Measurements from ENCODE around the gene TES.

Gene TES

DNA sequence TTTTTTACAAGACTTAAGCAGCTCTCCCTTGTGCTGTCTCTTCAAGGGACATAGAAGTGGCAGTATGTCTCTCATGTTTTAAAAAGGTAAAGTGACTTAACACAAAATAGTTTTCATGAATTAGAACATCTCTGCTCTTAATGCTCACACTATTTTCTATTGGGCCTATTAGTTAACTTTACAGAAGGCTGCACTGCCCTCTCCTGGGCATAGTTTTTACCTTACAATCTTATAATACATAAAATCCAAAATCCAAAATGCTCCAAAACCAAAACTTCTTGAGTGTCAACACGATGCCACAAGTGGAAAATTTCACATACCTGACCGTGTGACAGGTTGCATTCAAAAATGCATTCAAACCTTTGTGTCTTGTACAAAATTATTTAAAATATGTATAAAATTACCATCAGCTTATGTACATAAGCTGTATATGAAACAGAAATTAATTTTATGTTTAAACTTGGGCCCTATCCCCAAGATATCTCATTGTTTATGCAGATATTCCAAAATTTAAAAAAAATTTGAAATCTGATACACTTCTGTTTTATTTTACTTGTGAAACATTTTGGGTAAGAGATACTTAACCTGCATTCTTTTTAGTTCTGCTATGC is 25.8 kb downstream of the TES start:
- Histone ChIP-seq H4K20me1 (ENCODE audit: insufficient read depth, low read length) (no peaks in the 10 kb centered on the region), H3K79me2 (ENCODE audit: insufficient read depth, low read length) (no peaks in the 10 kb centered on the region)

GRCh38 chr7:116239020-116239419 is 28.7 kb downstream of the TES start:
- Histone ChIP-seq H3K36me3 (ENCODE audit: insufficient read depth, low read length) (no peaks in the 10 kb centered on the region), H3K27me3 (ENCODE audit: insufficient read depth, low read length, poor library complexity) (no peaks in the 10 kb centered on the region), H3K4me3 (ENCODE audit: low read depth in 1 of 2, low read length in 2 of 2) (no peak overlapping the region), H3K4me2 (ENCODE audit: insufficient read depth, low read length) (no peak overlapping the region), H3K9me3 (ENCODE audit: insufficient read depth, low read length, severe bottlenecking) (no peaks in the 10 kb centered on the region), H3K79me2 (ENCODE audit: insufficient read depth, low read length) (no peaks in the 10 kb centered on the region), H3K4me1 (ENCODE audit: insufficient read depth, low read length) (peaks cover 19% of the 10 kb centered on the region), H3K27ac (ENCODE audit: low read length) (no peak overlapping the region), H4K20me1 (ENCODE audit: insufficient read depth, low read length) (no peaks in the 10 kb centered on the region), H2AFZ (ENCODE audit: low read depth, low read length) (no peak overlapping the region; the same call in 1 of the 2 replicates), H3K9ac (ENCODE audit: low read depth, low read length) (no peak overlapping the region)
- TF ChIP-seq, protein P1, sequence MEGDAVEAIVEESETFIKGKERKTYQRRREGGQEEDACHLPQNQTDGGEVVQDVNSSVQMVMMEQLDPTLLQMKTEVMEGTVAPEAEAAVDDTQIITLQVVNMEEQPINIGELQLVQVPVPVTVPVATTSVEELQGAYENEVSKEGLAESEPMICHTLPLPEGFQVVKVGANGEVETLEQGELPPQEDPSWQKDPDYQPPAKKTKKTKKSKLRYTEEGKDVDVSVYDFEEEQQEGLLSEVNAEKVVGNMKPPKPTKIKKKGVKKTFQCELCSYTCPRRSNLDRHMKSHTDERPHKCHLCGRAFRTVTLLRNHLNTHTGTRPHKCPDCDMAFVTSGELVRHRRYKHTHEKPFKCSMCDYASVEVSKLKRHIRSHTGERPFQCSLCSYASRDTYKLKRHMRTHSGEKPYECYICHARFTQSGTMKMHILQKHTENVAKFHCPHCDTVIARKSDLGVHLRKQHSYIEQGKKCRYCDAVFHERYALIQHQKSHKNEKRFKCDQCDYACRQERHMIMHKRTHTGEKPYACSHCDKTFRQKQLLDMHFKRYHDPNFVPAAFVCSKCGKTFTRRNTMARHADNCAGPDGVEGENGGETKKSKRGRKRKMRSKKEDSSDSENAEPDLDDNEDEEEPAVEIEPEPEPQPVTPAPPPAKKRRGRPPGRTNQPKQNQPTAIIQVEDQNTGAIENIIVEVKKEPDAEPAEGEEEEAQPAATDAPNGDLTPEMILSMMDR (IDR thresholded peaks at IDR 0.05; ENCODE audit: borderline replicate concordance, extremely low read depth, low read length, poor library complexity, severe bottlenecking): no peak
- no peak for TF ChIP-seq EZH2 (IDR thresholded peaks at IDR 0.05; ENCODE audit: borderline replicate concordance, low read depth, low read length, severe bottlenecking)
- DNase-seq: no peak
- no peak for ATAC-seq (ENCODE audit: insufficient read depth, low read depth)

More for the DNA sequence above, 25.8 kb downstream of the TES start:
- peak overlapping the region; percentile 54; the same call in 1 of the 2 replicates for H3K27ac ChIP-seq (ENCODE audit: low read length)
- TF ChIP-seq, protein P1 (IDR thresholded peaks at IDR 0.05; ENCODE audit: borderline replicate concordance, extremely low read depth, low read length, poor library complexity, severe bottlenecking): peak; percentile 70
- TF ChIP-seq EZH2 (IDR thresholded peaks at IDR 0.05; ENCODE audit: borderline replicate concordance, low read depth, low read length, severe bottlenecking): no peak
- no peaks in the 10 kb centered on the region for H3K9me3 ChIP-seq (ENCODE audit: insufficient read depth, low read length, severe bottlenecking)
- H3K27me3 ChIP-seq (ENCODE audit: insufficient read depth, low read length, poor library complexity): no peaks in the 10 kb centered on the region
- H2AFZ ChIP-seq (ENCODE audit: low read depth, low read length): peak overlapping the region; percentile 43; the same call in 1 of the 2 replicates
- H3K4me2 ChIP-seq (ENCODE audit: insufficient read depth, low read length): 0 out of 2 replicates have a peak overlapping the region, but pooled peaks have one; percentile 17
- H3K4me1 ChIP-seq (ENCODE audit: insufficient read depth, low read length): peaks cover 30% of the 10 kb centered on the region
- no peak overlapping the region for H3K4me3 ChIP-seq (ENCODE audit: low read depth in 1 of 2, low read length in 2 of 2)
- H3K9ac ChIP-seq (ENCODE audit: low read depth, low read length): no peak overlapping the region
- peak; percentile 87 for ATAC-seq (ENCODE audit: insufficient read depth, low read depth)
- DNase-seq: peak; percentile 69
- H3K36me3 ChIP-seq (ENCODE audit: insufficient read depth, low read length): no peaks in the 10 kb centered on the region

DNA sequence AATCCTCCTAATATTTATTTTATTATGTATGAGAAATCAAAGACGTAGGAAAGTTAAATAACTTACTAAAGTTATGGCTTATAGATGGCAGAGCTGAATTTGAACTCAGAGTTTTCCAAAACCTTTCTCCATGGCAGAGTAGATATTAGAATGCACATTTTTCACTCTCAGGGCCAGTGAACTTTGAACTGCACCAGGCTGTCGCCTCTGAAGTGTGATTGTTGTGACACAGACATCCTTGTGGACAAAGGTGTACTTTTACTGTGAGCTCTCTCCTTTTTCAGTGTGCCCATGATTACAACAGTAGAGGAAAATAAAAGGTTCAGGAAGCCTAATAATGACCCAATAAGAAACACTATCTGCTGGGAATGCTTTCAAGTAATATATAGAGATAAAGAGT is 29.1 kb downstream of the TES start:
- no peak overlapping the region for H3K9ac ChIP-seq (ENCODE audit: low read depth, low read length)
- H3K9me3 ChIP-seq (ENCODE audit: insufficient read depth, low read length, severe bottlenecking): peaks cover 2% of the 10 kb centered on the region
- no peak overlapping the region for H3K4me2 ChIP-seq (ENCODE audit: insufficient read depth, low read length)
- DNase-seq: no peak
- ATAC-seq (ENCODE audit: insufficient read depth, low read depth): no peak
- H3K4me1 ChIP-seq (ENCODE audit: insufficient read depth, low read length): peaks cover 18% of the 10 kb centered on the region
- H3K79me2 ChIP-seq (ENCODE audit: insufficient read depth, low read length): no peaks in the 10 kb centered on the region
- H2AFZ ChIP-seq (ENCODE audit: low read depth, low read length): no peak overlapping the region
- H3K27ac ChIP-seq (ENCODE audit: low read length): no peak overlapping the region
- no peaks in the 10 kb centered on the region for H3K27me3 ChIP-seq (ENCODE audit: insufficient read depth, low read length, poor library complexity)
- TF ChIP-seq, protein P1 (IDR thresholded peaks at IDR 0.05; ENCODE audit: borderline replicate concordance, extremely low read depth, low read length, poor library complexity, severe bottlenecking): no peak
- no peak for TF ChIP-seq EZH2 (IDR thresholded peaks at IDR 0.05; ENCODE audit: borderline replicate concordance, low read depth, low read length, severe bottlenecking)
- no peaks in the 10 kb centered on the region for H3K36me3 ChIP-seq (ENCODE audit: insufficient read depth, low read length)
- H3K4me3 ChIP-seq (ENCODE audit: low read depth in 1 of 2, low read length in 2 of 2): no peak overlapping the region
- H4K20me1 ChIP-seq (ENCODE audit: insufficient read depth, low read length): no peaks in the 10 kb centered on the region

All from DND-41 (cell line).